SJSA1 (cell line): ENCODE data around the gene CADM1. TPM values are rescaled to one million over a fixed set of nuclear protein-coding genes. Genes with fewer than 3 reads are reported as not detected.

Experiments
- DNase-seq, 2 experiments: peaks; one replicate each; pipeline ENCODE4 v3.0.0-alpha.2; 2015 to 2020; ENCODE audit warnings: low spot score in 2 of 2, low read depth in 1 of 2
- H3K27ac ChIP-seq: fragments of 250-450 bp; sonication (Bioruptor Pico); 2 replicates; pipeline ENCODE4 v1.5.1; 2020; ENCODE audit warnings: mild to moderate bottlenecking, moderate library complexity
- H3K27me3 ChIP-seq: fragments of 250-450 bp; sonication (Bioruptor Pico); replicated peaks from 2 replicates; pipeline ENCODE4 v1.5.1; 2020; ENCODE audit warnings: mild to moderate bottlenecking, moderate library complexity
- H3K36me3 ChIP-seq: fragments of 250-450 bp; sonication (Bioruptor Pico); 2 replicates; pipeline ENCODE4 v1.5.1; 2020; ENCODE audit warnings: mild to moderate bottlenecking
- H3K4me1 ChIP-seq: fragments of 250-450 bp; sonication (Bioruptor Pico); replicated peaks from 2 replicates; pipeline ENCODE4 v1.6.1; 2021; ENCODE audit warnings: mild to moderate bottlenecking
- H3K4me3 ChIP-seq: fragments of 250-450 bp; sonication (Bioruptor Pico); 2 replicates; pipeline ENCODE4 v1.5.1; 2020; ENCODE audit warnings: mild to moderate bottlenecking
- H3K9me3 ChIP-seq: fragments of 250-450 bp; sonication (Bioruptor Pico); replicated peaks from 2 replicates; pipeline ENCODE4 v1.5.1; 2020; ENCODE audit warnings: mild to moderate bottlenecking
- total RNA-seq: library from RNA; depleted of rRNA; stranded (reverse); fragments of >200 nt; shearing (Covaris generic); gene quantifications from 2 replicates; pipeline ENCODE4 v1.2.3, GENCODE V29; 2014

CADM1 gene
- total RNA-seq, 1 experiment from 2014 or later: 3.2 TPM

GRCh38 chr11:115459563-115459962 is 44.7 kb downstream of the CADM1 start:
- H3K4me3 ChIP-seq: no peak overlapping the region
- H3K9me3 ChIP-seq: no peaks in the 10 kb centered on the region
- H3K27ac ChIP-seq: no peak overlapping the region
- H3K36me3 ChIP-seq: no peaks in the 10 kb centered on the region
- H3K27me3 ChIP-seq: no peaks in the 10 kb centered on the region
- no peaks in the 10 kb centered on the region for H3K4me1 ChIP-seq
- DNase-seq: no peak

- H3K4me1 ChIP-seq: no peaks in the 10 kb centered on the region
- no peak for DNase-seq
- no peak overlapping the region for H3K27ac ChIP-seq
- H3K27me3 ChIP-seq: no peaks in the 10 kb centered on the region
- H3K9me3 ChIP-seq: no peaks in the 10 kb centered on the region
- H3K36me3 ChIP-seq: no peaks in the 10 kb centered on the region
- H3K4me3 ChIP-seq: no peak overlapping the region
Observed at GRCh38 chr11:115458877-115459276, 45.3 kb downstream of the CADM1 start.

- DNase-seq: no peak
- no peak overlapping the region for H3K27ac ChIP-seq
- no peaks in the 10 kb centered on the region for H3K27me3 ChIP-seq
- H3K36me3 ChIP-seq: no peaks in the 10 kb centered on the region
- no peak overlapping the region for H3K4me3 ChIP-seq
- H3K4me1 ChIP-seq: no peaks in the 10 kb centered on the region
- no peaks in the 10 kb centered on the region for H3K9me3 ChIP-seq
Observed at GRCh38 chr11:115456019-115456418, 48.2 kb downstream of the CADM1 start.

- DNase-seq: no peak
- Histone ChIP-seq H3K27me3 (no peaks in the 10 kb centered on the region), H3K9me3 (no peaks in the 10 kb centered on the region), H3K27ac (no peak overlapping the region), H3K4me1 (no peaks in the 10 kb centered on the region), H3K4me3 (no peak overlapping the region), H3K36me3 (no peaks in the 10 kb centered on the region)
Observed at GRCh38 chr11:115455613-115456012, 48.6 kb downstream of the CADM1 start.

GRCh38 chr11:115454525-115454924 is 49.7 kb downstream of the CADM1 start:
- H3K27me3 ChIP-seq: no peaks in the 10 kb centered on the region
- no peak for DNase-seq
- no peak overlapping the region for H3K4me3 ChIP-seq
- H3K4me1 ChIP-seq: no peaks in the 10 kb centered on the region
- H3K27ac ChIP-seq: no peak overlapping the region
- no peaks in the 10 kb centered on the region for H3K9me3 ChIP-seq
- no peaks in the 10 kb centered on the region for H3K36me3 ChIP-seq

GRCh38 chr11:115453693-115454490 is 50.3 kb downstream of the CADM1 start:
- no peaks in the 10 kb centered on the region for H3K4me1 ChIP-seq
- no peak overlapping the region for H3K27ac ChIP-seq
- no peaks in the 10 kb centered on the region for H3K9me3 ChIP-seq
- H3K4me3 ChIP-seq: no peak overlapping the region
- DNase-seq: no peak
- H3K36me3 ChIP-seq: no peaks in the 10 kb centered on the region
- no peaks in the 10 kb centered on the region for H3K27me3 ChIP-seq

GRCh38 chr11:115452241-115452640 is 52.0 kb downstream of the CADM1 start:
- Histone ChIP-seq H3K27ac (no peak overlapping the region), H3K4me3 (no peak overlapping the region), H3K4me1 (no peaks in the 10 kb centered on the region), H3K9me3 (no peaks in the 10 kb centered on the region), H3K36me3 (no peaks in the 10 kb centered on the region), H3K27me3 (no peaks in the 10 kb centered on the region)
- no peak for DNase-seq

- Histone ChIP-seq H3K4me1 (no peaks in the 10 kb centered on the region), H3K4me3 (no peak overlapping the region), H3K27me3 (no peaks in the 10 kb centered on the region), H3K9me3 (no peaks in the 10 kb centered on the region), H3K36me3 (no peaks in the 10 kb centered on the region), H3K27ac (no peak overlapping the region)
- no peak for DNase-seq
Observed at GRCh38 chr11:115450519-115450918, 53.7 kb downstream of the CADM1 start.

- Histone ChIP-seq H3K4me3 (no peak overlapping the region), H3K4me1 (no peaks in the 10 kb centered on the region), H3K36me3 (no peaks in the 10 kb centered on the region), H3K9me3 (no peaks in the 10 kb centered on the region), H3K27ac (no peak overlapping the region), H3K27me3 (no peaks in the 10 kb centered on the region)
- no peak for DNase-seq
Observed at GRCh38 chr11:115447273-115447864, 56.8 kb downstream of the CADM1 start.

- Histone ChIP-seq H3K36me3 (no peaks in the 10 kb centered on the region), H3K4me1 (no peaks in the 10 kb centered on the region), H3K9me3 (no peaks in the 10 kb centered on the region), H3K27me3 (no peaks in the 10 kb centered on the region), H3K4me3 (no peak overlapping the region), H3K27ac (no peak overlapping the region)
- DNase-seq: no peak
Observed at GRCh38 chr11:115446214-115446613, 58.0 kb downstream of the CADM1 start.

GRCh38 chr11:115444542-115444941 is 59.7 kb downstream of the CADM1 start:
- no peak overlapping the region for H3K4me3 ChIP-seq

GRCh38 chr11:115439969-115440540 is 64.2 kb downstream of the CADM1 start:
- Histone ChIP-seq H3K4me1 (no peaks in the 10 kb centered on the region), H3K27ac (no peak overlapping the region), H3K9me3 (no peaks in the 10 kb centered on the region), H3K27me3 (no peaks in the 10 kb centered on the region), H3K4me3 (no peak overlapping the region), H3K36me3 (no peaks in the 10 kb centered on the region)
- no peak for DNase-seq

More at GRCh38 chr11:115444542-115444941, 59.7 kb downstream of the CADM1 start:
- Histone ChIP-seq H3K27ac (no peak overlapping the region), H3K9me3 (no peaks in the 10 kb centered on the region), H3K27me3 (no peaks in the 10 kb centered on the region), H3K36me3 (no peaks in the 10 kb centered on the region), H3K4me1 (no peaks in the 10 kb centered on the region)
- no peak for DNase-seq

GRCh38 chr11:115439385-115439784 is 64.8 kb downstream of the CADM1 start:
- Histone ChIP-seq H3K4me1 (no peaks in the 10 kb centered on the region), H3K36me3 (no peaks in the 10 kb centered on the region), H3K4me3 (no peak overlapping the region), H3K27me3 (no peaks in the 10 kb centered on the region), H3K27ac (no peak overlapping the region), H3K9me3 (no peaks in the 10 kb centered on the region)
- no peak for DNase-seq

- Histone ChIP-seq H3K27me3 (no peaks in the 10 kb centered on the region), H3K36me3 (no peaks in the 10 kb centered on the region), H3K9me3 (no peaks in the 10 kb centered on the region), H3K4me3 (no peak overlapping the region), H3K4me1 (no peaks in the 10 kb centered on the region), H3K27ac (no peak overlapping the region)
- DNase-seq: no peak
Observed at GRCh38 chr11:115437902-115438575, 66.2 kb downstream of the CADM1 start.
